Measurements from ENCODE around the gene CIB4.

DNA sequence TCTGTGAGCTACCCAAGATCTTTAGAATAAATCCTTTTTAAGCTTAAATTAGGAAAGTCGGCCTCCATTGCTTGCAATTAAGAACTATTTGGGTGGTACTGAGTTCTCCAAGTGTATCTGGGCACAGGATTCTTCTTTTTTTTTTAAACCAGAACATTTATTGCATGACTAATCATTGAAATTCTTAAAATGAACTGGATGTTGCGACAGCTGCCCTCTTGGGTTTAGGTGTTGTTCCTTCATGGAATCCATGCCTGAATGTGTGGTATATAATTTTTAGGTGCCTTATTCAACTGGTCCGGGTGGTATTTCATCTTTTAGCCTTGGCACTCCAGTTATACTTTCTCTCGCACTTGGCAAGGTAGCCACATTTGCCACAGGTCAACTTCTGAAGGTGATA lies 36.9 kb upstream of the CIB4 start:
- TF ChIP-seq EZH2 (IDR thresholded peaks at IDR 0.05; ENCODE audit: insufficient read depth, poor library complexity, severe bottlenecking) (no peak), EZH2phosphoT487 (IDR thresholded peaks at IDR 0.05; ENCODE audit: insufficient read depth, low read depth) (no peak)

Measured in GM23248 (cell line).